SK-N-SH (cell line): ENCODE data around the gene JCHAIN. TPM values are rescaled to one million over a fixed set of nuclear protein-coding genes. Genes with fewer than 3 reads are reported as not detected.
A peak's percentile ranks its signal among the peaks of the same experiment; 100 is the strongest.

ENCODE experiments used
- CTCF ChIA-PET: fragments of 300-600, 350-600 bp; formaldehyde crosslinking; extraction: SDS; loops from one replicate; lab custom pipeline; 2021; lab: Yijun Ruan, JAX
- POLR2A ChIA-PET: fragments of 350-600 bp; sonication (Branson Sonifier 250); formaldehyde crosslinking; extraction: SDS; loops from one replicate; lab custom pipeline; 2020; ENCODE audit warnings: antibody characterized with exemption, inconsistent platforms; lab: Yijun Ruan, JAX
- DNase-seq: peaks from one replicate; pipeline ENCODE4 v3.0.0; 2012
- H2AFZ ChIP-seq: fragments of 200-600 bp; sonication (generic); 2 replicates; pipeline ENCODE4 v1.8.1; 2016; ENCODE audit warnings: antibody characterized with exemption, mild to moderate bottlenecking, low read depth
- H3F3A ChIP-seq: fragments of 200-600 bp; sonication (generic); replicated peaks from 2 replicates; pipeline ENCODE3; 2016; ENCODE audit warnings: antibody characterized with exemption, mild to moderate bottlenecking; ENCODE audit not compliant: insufficient read depth
- H3K27ac ChIP-seq, 2 experiments: fragments of 200-500 bp in 1 of 2; fragments of 200-600 bp in 1 of 2; sonication (Bioruptor generic) in 1 of 2; sonication (generic), shearing (Covaris generic) in 1 of 2; 2 replicates each; pipeline versions ENCODE4 v1.5.1 to v1.6.1; 2014 to 2016; ENCODE audit warnings: low read depth in 2 of 2, inconsistent platforms in 1 of 2, low read length in 1 of 2, mild to moderate bottlenecking in 1 of 2, mixed read lengths in 1 of 2
- H3K27me3 ChIP-seq: fragments of 200-600 bp; sonication (generic), shearing (Covaris generic); 2 replicates; pipeline ENCODE4 v1.6.1; 2016; ENCODE audit warnings: mixed run types; ENCODE audit not compliant: insufficient read depth
- H3K36me3 ChIP-seq, 2 experiments: fragments of 200-500 bp in 1 of 2; fragments of 200-600 bp in 1 of 2; sonication (Bioruptor generic) in 1 of 2; sonication (generic) in 1 of 2; replicated peaks in 1 of 2; 2 replicates each; pipeline versions ENCODE3 to v1.5.1; 2014 to 2016; ENCODE audit warnings: low read length in 1 of 2, mild to moderate bottlenecking in 1 of 2; ENCODE audit not compliant: insufficient read depth in 2 of 2, control insufficient read depth in 1 of 2
- H3K4me1 ChIP-seq, 2 experiments: fragments of 200-500 bp in 1 of 2; fragments of 200-600 bp in 1 of 2; sonication (Bioruptor generic) in 1 of 2; sonication (generic), shearing (Covaris generic) in 1 of 2; 2 replicates each; pipeline versions ENCODE4 v1.5.1 to v1.6.1; 2014 to 2016; ENCODE audit warnings: low read depth in 1 of 2, low read length in 1 of 2, mixed run types in 1 of 2; ENCODE audit not compliant: insufficient read depth in 2 of 2, control insufficient read depth in 1 of 2
- H3K4me2 ChIP-seq: fragments of 200-600 bp; sonication (generic), shearing (Covaris generic); 2 replicates; pipeline ENCODE4 v1.6.1; 2017; ENCODE audit warnings: mixed run types
- H3K4me3 ChIP-seq, 2 experiments: fragments of 200-500 bp in 1 of 2; fragments of 200-600 bp in 1 of 2; sonication (Bioruptor generic) in 1 of 2; sonication (generic), shearing (Covaris generic) in 1 of 2; 2 replicates each; pipeline versions ENCODE4 v1.5.1 to v1.8.1; 2014 to 2016; ENCODE audit warnings: low read depth in 2 of 2, inconsistent platforms in 1 of 2, low read length in 1 of 2, mild to moderate bottlenecking in 1 of 2, mixed read lengths in 1 of 2, moderate library complexity in 1 of 2
- H3K79me2 ChIP-seq: fragments of 200-600 bp; sonication (generic); 2 replicates; pipeline ENCODE4 v1.8.1; 2017; ENCODE audit warnings: mild to moderate bottlenecking; ENCODE audit not compliant: insufficient read depth
- H3K9ac ChIP-seq: fragments of 200-600 bp; sonication (generic); 2 replicates; pipeline ENCODE4 v1.6.1; 2017; ENCODE audit warnings: mixed run types
- H3K9me2 ChIP-seq: fragments of 200-600 bp; sonication (generic); 2 replicates; pipeline ENCODE4 v1.6.1; 2017; ENCODE audit warnings: mixed run types
- H3K9me3 ChIP-seq: fragments of 200-600 bp; sonication (generic); 2 replicates; pipeline ENCODE4 v1.6.1; 2017; ENCODE audit warnings: mixed run types, mild to moderate bottlenecking, moderate library complexity
- H4K20me1 ChIP-seq: fragments of 200-600 bp; sonication (generic); 2 replicates; pipeline ENCODE4 v1.6.1; 2017; ENCODE audit warnings: mild to moderate bottlenecking, mixed run types; ENCODE audit not compliant: insufficient read depth
- CHD2 ChIP-seq: fragments of 150-350 bp; IDR thresholded peaks from 2 replicates; pipeline ENCODE4 v1.6.1; 2018; ENCODE audit warnings: low read length; ENCODE audit not compliant: partially characterized antibody
- ELF1 ChIP-seq: IDR thresholded peaks from 2 replicates; pipeline ENCODE4 v1.4.0; 2012
- FOXM1 ChIP-seq: IDR thresholded peaks from 2 replicates; pipeline ENCODE4 v1.4.0; 2012; ENCODE audit warnings: low read depth, mild to moderate bottlenecking
- GABPA ChIP-seq: IDR thresholded peaks from 2 replicates; pipeline ENCODE4 v1.4.0; 2012; ENCODE audit warnings: low read depth, mild to moderate bottlenecking
- IRF3 ChIP-seq: fragments of 150-350 bp; IDR thresholded peaks from 2 replicates; pipeline ENCODE4 v1.6.1; 2016; ENCODE audit warnings: mild to moderate bottlenecking, low read depth, low read length
- JUND ChIP-seq: IDR thresholded peaks from 2 replicates; pipeline ENCODE4 v1.4.0; 2012
- MEF2A ChIP-seq: IDR thresholded peaks from 2 replicates; pipeline ENCODE4 v1.4.0; 2012; ENCODE audit warnings: low read depth, borderline replicate concordance
- NFIC ChIP-seq: IDR thresholded peaks from 2 replicates; pipeline ENCODE4 v1.4.0; 2012; ENCODE audit warnings: borderline replicate concordance
- NRF1 ChIP-seq: IDR thresholded peaks from 2 replicates; pipeline ENCODE4 v1.6.1; 2012; ENCODE audit warnings: low read depth, mild to moderate bottlenecking, low read length
- POLR2AphosphoS5 ChIP-seq: IDR thresholded peaks from 2 replicates; pipeline ENCODE4 v1.6.1; 2012; ENCODE audit warnings: low read depth, low read length
- RAD21 ChIP-seq: IDR thresholded peaks from 2 replicates; pipeline ENCODE4 v1.6.1; 2012; ENCODE audit warnings: mild to moderate bottlenecking, low read length
- REST ChIP-seq: IDR thresholded peaks from 2 replicates; pipeline ENCODE4 v1.6.1; 2012; ENCODE audit warnings: mild to moderate bottlenecking, low read depth, low read length, moderate library complexity
- RFX5 ChIP-seq: IDR thresholded peaks from 2 replicates; pipeline ENCODE4 v1.6.1; 2012; ENCODE audit warnings: mild to moderate bottlenecking, improper control_type of control experiment, low read length
- RXRA ChIP-seq: IDR thresholded peaks from 2 replicates; pipeline ENCODE4 v1.4.0; 2012; ENCODE audit warnings: low read depth, mild to moderate bottlenecking, borderline replicate concordance
- SIN3A ChIP-seq: IDR thresholded peaks from 2 replicates; pipeline ENCODE4 v1.6.1; 2012; ENCODE audit warnings: low read depth, mild to moderate bottlenecking, low read length, moderate library complexity, borderline replicate concordance
- TAF1 ChIP-seq: IDR thresholded peaks from 2 replicates; pipeline ENCODE4 v1.6.1; 2012; ENCODE audit warnings: low read depth, mild to moderate bottlenecking, low read length, moderate library complexity, borderline replicate concordance
- TCF12 ChIP-seq: IDR thresholded peaks from 2 replicates; pipeline ENCODE4 v1.4.0; 2012
- USF1 ChIP-seq: IDR thresholded peaks from 2 replicates; pipeline ENCODE4 v1.4.0; 2012; ENCODE audit warnings: low read depth, borderline replicate concordance
- USF2 ChIP-seq: fragments of 150-350 bp; IDR thresholded peaks from 2 replicates; pipeline ENCODE4 v1.6.1; 2017; ENCODE audit warnings: antibody characterized with exemption, low read length, low read depth, borderline replicate concordance
- WGBS: methylation state at CpG from one replicate; pipeline ENCODE4 v1.1.6; 2017; ENCODE audit warnings: low lambda C conversion rate; 5-methylcytosine and 5-hydroxymethylcytosine counted together
- polyA plus RNA-seq, 3 experiments: library from polyadenylated mRNA; depleted of rRNA; stranded (reverse); fragments of >200 nt; gene quantifications; 2 replicates each; pipeline ENCODE4 v1.2.3, GENCODE V29; 2012

JCHAIN gene
- polyA plus RNA-seq, 1 of the 3 experiments (the other 2 are of a cell fraction), result 1.1 TPM

GRCh38 chr4:70671091-70671490 lies 4.8 kb upstream of the JCHAIN start (continued):
- TF ChIP-seq IRF3 (no peak), RFX5 (no peak)
- TF ChIP-seq, all 33 proteins: peak for 0

- TF ChIP-seq SIN3A, result no peak
- no peak for TF ChIP-seq RXRA
- TF ChIP-seq NFIC, result no peak
- no peak for TF ChIP-seq CHD2
- no peak for TF ChIP-seq JUND
- TF ChIP-seq TAF1, result no peak
- TF ChIP-seq, all 33 proteins: peak for 0
- Histone ChIP-seq H3K9me2 (no peaks in the 10 kb centered on the region), H3F3A (peaks cover 4% of the 10 kb centered on the region), H3K9me3 (no peaks in the 10 kb centered on the region), H3K79me2 (no peaks in the 10 kb centered on the region), H3K4me1 (no peaks in the 10 kb centered on the region; a peak in 1 of 4 replicates), H4K20me1 (no peaks in the 10 kb centered on the region), H3K27ac (no peak overlapping the region), H3K9ac (no peak overlapping the region), H3K27me3 (peaks cover 6% of the 10 kb centered on the region; the same call in 1 of the 2 replicates), H3K4me2 (no peak overlapping the region), H3K36me3 (no peaks in the 10 kb centered on the region), H2AFZ (no peak overlapping the region), H3K4me3 (no peak overlapping the region)
- POLR2A ChIA-PET, result no interaction called here
- no peak for DNase-seq
- WGBS, result 4% methylated on average over 5 of the region's 5 CpGs
- CTCF ChIA-PET, result interaction anchor here (1.0 kb wide), 1 partner anchor 19 kb away, joined by 5 read pairs; no protein-coding TSS in a partner anchor
Observed at GRCh38 chr4:70670332-70671014, 4.2 kb upstream of the JCHAIN start.

- H3K4me2 ChIP-seq, result no peak overlapping the region
- peak overlapping the region; percentile 63; the same call in 1 of the 2 replicates for H2AFZ ChIP-seq
- POLR2A ChIA-PET, result no interaction called here
- TF ChIP-seq TCF12 (no peak), CHD2 (no peak), FOXM1 (no peak), MEF2A (no peak), USF2 (no peak), GABPA (no peak), USF1 (no peak), RAD21 (no peak), NRF1 (no peak), REST (no peak), POLR2AphosphoS5 (no peak), ELF1 (no peak), RFX5 (no peak)
Observed at GRCh38 chr4:70667740-70668535, 1.6 kb upstream of the JCHAIN start.

More at GRCh38 chr4:70667740-70668535, 1.6 kb upstream of the JCHAIN start:
- H3K9me2 ChIP-seq, result no peaks in the 10 kb centered on the region
- H3K4me1 ChIP-seq, result no peaks in the 10 kb centered on the region; a peak in 1 of 4 replicates
- no peak overlapping the region for H3K27ac ChIP-seq
- WGBS, result 31% methylated on average over 3 of the region's 3 CpGs
- no peak overlapping the region for H3K4me3 ChIP-seq
- H3F3A ChIP-seq, result peaks cover 4% of the 10 kb centered on the region
- no peaks in the 10 kb centered on the region for H3K79me2 ChIP-seq
- no peaks in the 10 kb centered on the region for H4K20me1 ChIP-seq
- CTCF ChIA-PET, result interaction anchor here (0.9 to 1.1 kb wide), 2 partner anchors 16 to 342 kb away, joined by 4 to 7 read pairs; no protein-coding TSS in a partner anchor
- H3K27me3 ChIP-seq, result peaks cover 6% of the 10 kb centered on the region; the same call in 1 of the 2 replicates
- H3K9ac ChIP-seq, result no peak overlapping the region
- H3K9me3 ChIP-seq, result no peaks in the 10 kb centered on the region
- no peak for DNase-seq
- no peaks in the 10 kb centered on the region for H3K36me3 ChIP-seq
